Osteocyte (in vitro differentiated cells): ENCODE measurements around the gene PROX1. TPM values are rescaled to one million over a fixed set of nuclear protein-coding genes. Genes with fewer than 3 reads are reported as not detected.

Experiments
- DNase-seq: peaks from one replicate; pipeline ENCODE4 v3.0.0; 2021; ENCODE audit warnings: mixed read lengths; ENCODE audit not compliant: unreplicated experiment; ENCODE audit errors: extremely low spot score
- H3K27ac Mint-ChIP-seq: one replicate; pipeline ENCODE4 v1.8.0; 2021; ENCODE audit warnings: mild to moderate bottlenecking, mixed read lengths; ENCODE audit not compliant: unreplicated experiment
- H3K27me3 Mint-ChIP-seq: one replicate; pipeline ENCODE4 v1.8.0; 2021; ENCODE audit warnings: mixed read lengths; ENCODE audit not compliant: unreplicated experiment
- H3K36me3 Mint-ChIP-seq: one replicate; pipeline ENCODE4 v1.8.0; 2021; ENCODE audit warnings: mixed read lengths; ENCODE audit not compliant: unreplicated experiment
- H3K4me1 Mint-ChIP-seq: one replicate; pipeline ENCODE4 v1.8.0; 2021; ENCODE audit warnings: mixed read lengths; ENCODE audit not compliant: unreplicated experiment
- H3K4me3 Mint-ChIP-seq: one replicate; pipeline ENCODE4 v1.8.0; 2021; ENCODE audit warnings: mild to moderate bottlenecking, moderate library complexity, mixed read lengths; ENCODE audit not compliant: unreplicated experiment
- H3K9me3 Mint-ChIP-seq: one replicate; pipeline ENCODE4 v1.8.0; 2021; ENCODE audit warnings: mixed read lengths; ENCODE audit not compliant: unreplicated experiment
- total RNA-seq: library from RNA; stranded (reverse); gene quantifications from 2 replicates; pipeline ENCODE4 v1.2.1, GENCODE V29; 2021
- TF ChIP-seq, protein P1 (sequence below): fragments of 200-600 bp; sonication (generic); IDR thresholded peaks from 2 replicates; pipeline ENCODE4 v1.5.0; 2021; ENCODE audit warnings: antibody characterized with exemption, mild to moderate bottlenecking, moderate library complexity

Gene PROX1
- total RNA-seq, 1 donor from 2014 or later, result 0.32 TPM

- Mint-ChIP-seq H3K4me1 (no peaks in the 10 kb centered on the region), H3K4me3 (no peak overlapping the region), H3K27me3 (peaks cover 13% of the 10 kb centered on the region), H3K27ac (no peak overlapping the region), H3K36me3 (no peaks in the 10 kb centered on the region), H3K9me3 (no peaks in the 10 kb centered on the region)
- TF ChIP-seq, protein P1, sequence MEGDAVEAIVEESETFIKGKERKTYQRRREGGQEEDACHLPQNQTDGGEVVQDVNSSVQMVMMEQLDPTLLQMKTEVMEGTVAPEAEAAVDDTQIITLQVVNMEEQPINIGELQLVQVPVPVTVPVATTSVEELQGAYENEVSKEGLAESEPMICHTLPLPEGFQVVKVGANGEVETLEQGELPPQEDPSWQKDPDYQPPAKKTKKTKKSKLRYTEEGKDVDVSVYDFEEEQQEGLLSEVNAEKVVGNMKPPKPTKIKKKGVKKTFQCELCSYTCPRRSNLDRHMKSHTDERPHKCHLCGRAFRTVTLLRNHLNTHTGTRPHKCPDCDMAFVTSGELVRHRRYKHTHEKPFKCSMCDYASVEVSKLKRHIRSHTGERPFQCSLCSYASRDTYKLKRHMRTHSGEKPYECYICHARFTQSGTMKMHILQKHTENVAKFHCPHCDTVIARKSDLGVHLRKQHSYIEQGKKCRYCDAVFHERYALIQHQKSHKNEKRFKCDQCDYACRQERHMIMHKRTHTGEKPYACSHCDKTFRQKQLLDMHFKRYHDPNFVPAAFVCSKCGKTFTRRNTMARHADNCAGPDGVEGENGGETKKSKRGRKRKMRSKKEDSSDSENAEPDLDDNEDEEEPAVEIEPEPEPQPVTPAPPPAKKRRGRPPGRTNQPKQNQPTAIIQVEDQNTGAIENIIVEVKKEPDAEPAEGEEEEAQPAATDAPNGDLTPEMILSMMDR, result no peak
- no peak for DNase-seq
Observed at GRCh38 chr1:214031267-214031650, 43.5 kb downstream of the PROX1 start.

DNA sequence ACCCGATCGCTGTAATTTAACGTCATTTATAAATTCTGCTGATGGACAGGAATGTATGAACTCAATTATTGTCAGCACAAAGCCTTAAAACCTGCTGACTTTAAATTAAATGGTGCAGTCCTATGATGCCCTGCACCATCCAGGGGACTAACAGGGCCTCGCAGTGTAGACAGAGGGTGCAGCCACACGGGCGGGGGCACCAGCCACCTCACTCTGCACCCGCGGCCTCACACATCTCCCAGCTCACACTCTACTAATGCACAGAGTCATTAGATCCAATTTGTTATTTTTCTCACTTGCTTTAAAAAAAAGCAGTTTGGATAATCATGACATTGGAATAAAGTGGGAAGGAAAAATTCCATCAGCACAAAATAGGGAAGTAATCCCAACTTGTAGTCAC lies 49.7 kb downstream of the PROX1 start:
- Mint-ChIP-seq H3K27ac (no peak overlapping the region), H3K4me3 (no peak overlapping the region), H3K27me3 (peaks cover 7% of the 10 kb centered on the region), H3K4me1 (no peaks in the 10 kb centered on the region), H3K36me3 (no peaks in the 10 kb centered on the region), H3K9me3 (no peaks in the 10 kb centered on the region)
- TF ChIP-seq, protein P1, result no peak
- no peak for DNase-seq

GRCh38 chr1:214039394-214040018 lies 51.7 kb downstream of the PROX1 start:
- Mint-ChIP-seq H3K4me1 (no peaks in the 10 kb centered on the region), H3K9me3 (no peaks in the 10 kb centered on the region), H3K27me3 (peaks cover 7% of the 10 kb centered on the region), H3K4me3 (no peak overlapping the region), H3K27ac (no peak overlapping the region), H3K36me3 (no peaks in the 10 kb centered on the region)
- TF ChIP-seq, protein P1, result no peak
- no peak for DNase-seq

DNA sequence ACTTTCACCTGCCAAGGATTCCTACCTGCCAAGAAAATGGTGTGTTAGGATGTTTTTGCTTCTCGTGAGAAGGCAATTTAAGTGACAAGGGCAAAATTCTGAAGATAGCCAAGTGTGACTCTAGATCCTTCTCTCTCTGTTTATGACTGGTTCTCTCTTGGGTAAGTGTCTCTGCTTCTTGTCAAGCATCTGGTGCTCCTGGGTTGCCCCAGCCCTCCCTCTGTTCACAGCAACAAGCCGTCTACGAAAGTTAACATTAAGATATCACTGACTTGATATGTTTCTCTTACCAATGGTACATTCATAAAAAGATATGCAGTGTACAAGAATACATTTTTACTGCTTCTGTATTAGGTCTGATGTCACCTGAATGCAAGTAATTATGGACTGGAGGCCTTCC lies 55.4 kb downstream of the PROX1 start:
- no peaks in the 10 kb centered on the region for H3K4me1 Mint-ChIP-seq
- TF ChIP-seq, protein P1, result no peak
- peaks cover 9% of the 10 kb centered on the region for H3K9me3 Mint-ChIP-seq
- no peak overlapping the region for H3K4me3 Mint-ChIP-seq
- H3K27me3 Mint-ChIP-seq, result peaks cover 10% of the 10 kb centered on the region
- no peaks in the 10 kb centered on the region for H3K36me3 Mint-ChIP-seq
- no peak for DNase-seq
- H3K27ac Mint-ChIP-seq, result no peak overlapping the region

GRCh38 chr1:214044438-214045214 lies 56.9 kb downstream of the PROX1 start:
- Mint-ChIP-seq H3K27ac (no peak overlapping the region), H3K9me3 (peaks cover 9% of the 10 kb centered on the region), H3K27me3 (peaks cover 7% of the 10 kb centered on the region), H3K4me3 (no peak overlapping the region), H3K4me1 (no peaks in the 10 kb centered on the region), H3K36me3 (no peaks in the 10 kb centered on the region)
- TF ChIP-seq, protein P1, result no peak
- DNase-seq, result no peak
